B cell (primary cell): ENCODE measurements around the gene RNASE4. TPM values are rescaled to one million over a fixed set of nuclear protein-coding genes. Genes with fewer than 3 reads are reported as not detected.
A peak's percentile ranks its signal among the peaks of the same experiment; 100 is the strongest.

ENCODE experiments used
- ATAC-seq: fragments of 200-7000 bp; cut with Tn5 transposase; one replicate; pipeline ENCODE4 v1.10.0; 2021; ENCODE audit warnings: low read depth, mild to moderate bottlenecking, moderate number of reproducible peaks, moderate library complexity
- CTCF ChIA-PET: fragments of 350-600 bp; sonication (Branson Sonifier 250); formaldehyde crosslinking; loops from one replicate; lab custom pipeline; 2021; ENCODE audit warnings: antibody characterized with exemption, inconsistent platforms; lab: Charles Lee
- POLR2A ChIA-PET: fragments of 350-600 bp; sonication (Branson Sonifier 250); formaldehyde crosslinking; loops from one replicate; lab custom pipeline; 2021; ENCODE audit warnings: antibody characterized with exemption; lab: Charles Lee
- DNase-seq: peaks from one replicate; pipeline ENCODE4 v3.0.0; 2013
- H2AFZ ChIP-seq: 2 replicates; pipeline ENCODE4 v1.6.1; 2012; ENCODE audit warnings: mild to moderate bottlenecking, low read depth, low read length; ENCODE audit not compliant: insufficient read depth, poor library complexity, severe bottlenecking
- H3K27ac ChIP-seq, 2 donors: 1 replicate in 1 of 2; 2 replicates in 1 of 2; pipeline ENCODE4 v1.5.1; 2012 to 2013; ENCODE audit warnings: low read length in 2 of 2, mild to moderate bottlenecking in 2 of 2, moderate library complexity in 1 of 2
- H3K27me3 ChIP-seq, 4 experiments: fragments of 200-600 bp in 1 of 4; sonication (generic) in 1 of 4; replicated peaks in 1 of 4; 1 replicate in 2 of 4; 2 replicates in 2 of 4; pipeline versions ENCODE4 v1.6.1 to v1.7.0; 2013 to 2016; ENCODE audit warnings: low read length in 3 of 4, mild to moderate bottlenecking in 2 of 4, mixed read lengths in 1 of 4, moderate library complexity in 1 of 4; ENCODE audit not compliant: insufficient read depth in 4 of 4, control insufficient read depth in 3 of 4; ENCODE audit errors: control extremely low read depth in 1 of 4
- H3K36me3 ChIP-seq, 2 experiments: replicated peaks in 1 of 2; 1 replicate in 1 of 2; 2 replicates in 1 of 2; pipeline versions ENCODE4 v1.6.1 to v1.7.1; 2013; ENCODE audit warnings: low read length in 1 of 2; ENCODE audit not compliant: insufficient read depth in 2 of 2, control insufficient read depth in 1 of 2; ENCODE audit errors: control extremely low read depth in 1 of 2, extremely low read depth in 1 of 2
- H3K4me1 ChIP-seq, 2 donors: fragments of 200-600 bp in 1 of 2; sonication (generic) in 1 of 2; 1 replicate in 1 of 2; 2 replicates in 1 of 2; pipeline versions ENCODE4 v1.5.1 to v1.6.1; 2013 to 2017; ENCODE audit warnings: low read length in 2 of 2; ENCODE audit not compliant: control insufficient read depth in 2 of 2, insufficient read depth in 2 of 2
- H3K4me2 ChIP-seq: replicated peaks from 2 replicates; pipeline ENCODE3; 2012; ENCODE audit warnings: mild to moderate bottlenecking, low read depth, low read length; ENCODE audit not compliant: poor library complexity, severe bottlenecking
- H3K4me3 ChIP-seq, 5 experiments: fragments of 200-600 bp in 1 of 5; sonication (generic) in 1 of 5; 1 replicate in 3 of 5; 2 replicates in 2 of 5; pipeline versions ENCODE4 v1.5.1 to v1.7.0; 2011 to 2016; ENCODE audit warnings: low read length in 4 of 5, mild to moderate bottlenecking in 4 of 5, low read depth in 2 of 5, control low read depth in 1 of 5, moderate library complexity in 1 of 5; ENCODE audit not compliant: insufficient read depth in 1 of 5; ENCODE audit errors: control extremely low read depth in 1 of 5, extremely low read depth in 1 of 5
- H3K79me2 ChIP-seq: fragments of 200-600 bp; sonication (generic); one replicate; pipeline ENCODE4 v1.6.0; 2016; ENCODE audit warnings: low read length; ENCODE audit not compliant: control insufficient read depth, insufficient read depth
- H3K9ac ChIP-seq: fragments of 200-600 bp; sonication (generic); 2 replicates; pipeline ENCODE4 v1.6.1; 2017; ENCODE audit warnings: mild to moderate bottlenecking, low read length, moderate library complexity
- H3K9me3 ChIP-seq, 3 donors: one replicate each; pipeline versions ENCODE4 v1.6.1 to v1.7.1; 2013; ENCODE audit warnings: low read length in 2 of 3; ENCODE audit not compliant: control insufficient read depth in 2 of 3, insufficient read depth in 1 of 3; ENCODE audit errors: control extremely low read depth in 1 of 3
- H4K20me1 ChIP-seq: 2 replicates; pipeline ENCODE4 v1.6.0; 2012; ENCODE audit warnings: mild to moderate bottlenecking, low read length; ENCODE audit not compliant: insufficient read depth, control insufficient read depth, poor library complexity, severe bottlenecking
- H3K27ac Mint-ChIP-seq: one replicate; pipeline ENCODE4 v1.8.0; 2021; ENCODE audit warnings: mixed read lengths
- H3K27me3 Mint-ChIP-seq: one replicate; pipeline ENCODE4 v1.8.0; 2021; ENCODE audit warnings: mixed read lengths
- H3K4me1 Mint-ChIP-seq: one replicate; pipeline ENCODE4 v1.8.0; 2021; ENCODE audit warnings: mixed read lengths
- H3K4me3 Mint-ChIP-seq: one replicate; pipeline ENCODE4 v1.8.0; 2021; ENCODE audit warnings: mixed read lengths
- H3K9me3 Mint-ChIP-seq: one replicate; pipeline ENCODE4 v1.8.0; 2022; ENCODE audit warnings: mixed read lengths; ENCODE audit not compliant: insufficient read depth
- EZH2 ChIP-seq: IDR thresholded peaks from 2 replicates; pipeline ENCODE4 v1.6.1; 2012; ENCODE audit warnings: borderline replicate concordance, low read depth, mild to moderate bottlenecking, moderate library complexity, low read length; ENCODE audit not compliant: insufficient read depth, poor library complexity, severe bottlenecking
- WGBS: methylation state at CpG from one replicate; pipeline ENCODE4 v1.1.5; 2013; ENCODE audit warnings: missing lambda C conversion rate; ENCODE audit not compliant: insufficient coverage; 5-methylcytosine and 5-hydroxymethylcytosine counted together
- intact Hi-C: fragments of 100-400 bp; cut with micrococcal nuclease; formaldehyde crosslinking; loops from one replicate; pipeline ENCODE4 v1.10.0; 2022
- polyA plus RNA-seq: library from polyadenylated mRNA; depleted of rRNA; stranded (reverse); fragments of >200 nt; gene quantifications from 2 replicates; pipeline ENCODE4 v1.2.3, GENCODE V29; 2012
- total RNA-seq, 2 donors: library from RNA; stranded (reverse); fragments of 120-200 nt in 1 of 2; gene quantifications; 1 replicate in 1 of 2; 2 replicates in 1 of 2; pipeline versions ENCODE4 v1.2.3 to v1.2.4, GENCODE V29; 2013 to 2022
- TF ChIP-seq, protein P1 (sequence below): fragments of 200-600 bp; IDR thresholded peaks from one replicate; pipeline ENCODE4 v1.8.0; 2022; ENCODE audit warnings: antibody characterized with exemption, mild to moderate bottlenecking

The RNASE4 gene
- total and polyA plus RNA-seq, 2 donors (not counting 1 experiment from before 2014, with no cell fraction given): 1.8 TPM

GRCh38 chr14:20726531-20726930, 42.2 kb downstream of the RNASE4 start:
- Mint-ChIP-seq H3K4me1 (peaks cover 33% of the 10 kb centered on the region), H3K27ac (peak overlapping the region; percentile 89), H3K4me3 (peak overlapping the region; percentile 58), H3K9me3 (peaks cover 4% of the 10 kb centered on the region), H3K27me3 (peaks cover 24% of the 10 kb centered on the region)
- peak overlapping the region in 1 of 2 donors; percentile 56 for H3K27ac ChIP-seq
- H3K4me1 ChIP-seq: peaks cover 16 to 31% of the 10 kb centered on the region in 2 donors
- ChIA-PET CTCF (interaction anchor here (0.8 to 1.9 kb wide), 3 partner anchors 12 to 131 kb away, joined by 3 to 6 read pairs (median 3); no protein-coding TSS in a partner anchor), POLR2A (interaction anchor here (0.6 kb wide), 1 partner anchor 20 kb away, joined by 3 read pairs; no protein-coding TSS in a partner anchor)
- intact Hi-C loops: no loop called here
- no peak for ATAC-seq
- no peaks in the 10 kb centered on the region for H3K36me3 ChIP-seq
- no CpG with 5 or more reads among the region's 1 CpG for WGBS
- no peak overlapping the region for H3K4me3 ChIP-seq
- DNase-seq: no peak
- no peak for TF ChIP-seq EZH2
- TF ChIP-seq, protein P1, sequence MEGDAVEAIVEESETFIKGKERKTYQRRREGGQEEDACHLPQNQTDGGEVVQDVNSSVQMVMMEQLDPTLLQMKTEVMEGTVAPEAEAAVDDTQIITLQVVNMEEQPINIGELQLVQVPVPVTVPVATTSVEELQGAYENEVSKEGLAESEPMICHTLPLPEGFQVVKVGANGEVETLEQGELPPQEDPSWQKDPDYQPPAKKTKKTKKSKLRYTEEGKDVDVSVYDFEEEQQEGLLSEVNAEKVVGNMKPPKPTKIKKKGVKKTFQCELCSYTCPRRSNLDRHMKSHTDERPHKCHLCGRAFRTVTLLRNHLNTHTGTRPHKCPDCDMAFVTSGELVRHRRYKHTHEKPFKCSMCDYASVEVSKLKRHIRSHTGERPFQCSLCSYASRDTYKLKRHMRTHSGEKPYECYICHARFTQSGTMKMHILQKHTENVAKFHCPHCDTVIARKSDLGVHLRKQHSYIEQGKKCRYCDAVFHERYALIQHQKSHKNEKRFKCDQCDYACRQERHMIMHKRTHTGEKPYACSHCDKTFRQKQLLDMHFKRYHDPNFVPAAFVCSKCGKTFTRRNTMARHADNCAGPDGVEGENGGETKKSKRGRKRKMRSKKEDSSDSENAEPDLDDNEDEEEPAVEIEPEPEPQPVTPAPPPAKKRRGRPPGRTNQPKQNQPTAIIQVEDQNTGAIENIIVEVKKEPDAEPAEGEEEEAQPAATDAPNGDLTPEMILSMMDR: no peak
- H3K4me2 ChIP-seq: peak overlapping the region; percentile 27
- H3K79me2 ChIP-seq: no peaks in the 10 kb centered on the region
- peaks cover 0 to 15% (median 0%) of the 10 kb centered on the region in 3 donors for H3K9me3 ChIP-seq
- peaks cover 0 to 3% (median 0%) of the 10 kb centered on the region in 4 experiments for H3K27me3 ChIP-seq
- H2AFZ ChIP-seq: peak overlapping the region; percentile 52
- H3K9ac ChIP-seq: no peak overlapping the region
- no peaks in the 10 kb centered on the region for H4K20me1 ChIP-seq

GRCh38 chr14:20730891-20731290, 46.5 kb downstream of the RNASE4 start:
- Histone ChIP-seq H3K9ac (no peak overlapping the region), H3K4me1 (peaks cover 10 to 26% of the 10 kb centered on the region in 2 donors), H4K20me1 (no peaks in the 10 kb centered on the region), H3K4me3 (no peak overlapping the region), H3K79me2 (no peaks in the 10 kb centered on the region), H3K27ac (no peak overlapping the region), H2AFZ (no peak overlapping the region), H3K4me2 (no peak overlapping the region), H3K27me3 (no peaks in the 10 kb centered on the region), H3K36me3 (no peaks in the 10 kb centered on the region), H3K9me3 (peaks cover 0 to 6% (median 0%) of the 10 kb centered on the region in 3 donors)
- Mint-ChIP-seq H3K27ac (no peak overlapping the region), H3K4me3 (no peak overlapping the region), H3K27me3 (peaks cover 9% of the 10 kb centered on the region), H3K9me3 (peaks cover 4% of the 10 kb centered on the region), H3K4me1 (peaks cover 35% of the 10 kb centered on the region)
- POLR2A ChIA-PET: no interaction called here
- TF ChIP-seq EZH2: no peak
- TF ChIP-seq, protein P1: no peak
- CTCF ChIA-PET: interaction anchor here (1.2 kb wide), 2 partner anchors 11 to 13 kb away, joined by 3 read pairs; no protein-coding TSS in a partner anchor
- ATAC-seq: no peak
- intact Hi-C loops: no loop called here
- 70% methylated on average over 2 of the region's 6 CpGs for WGBS
- DNase-seq: no peak
